ENCODE results near the gene CD209.

Gene CD209

GRCh38 chr19:7701049-7701653 lies 46.2 kb downstream of the CD209 start:
- no peak for TF ChIP-seq CTCF (IDR thresholded peaks at IDR 0.05; ENCODE audit: low read depth, low read length)
- Histone ChIP-seq H3K36me3 (no peaks in the 10 kb centered on the region), H3K27me3 (ENCODE audit: insufficient read depth, low read depth, severe bottlenecking) (no peaks in the 10 kb centered on the region), H3K4me3 (ENCODE audit: low read depth, low read length) (no peak overlapping the region), H3K9me3 (ENCODE audit: severe bottlenecking) (no peaks in the 10 kb centered on the region), H3K27ac (no peak overlapping the region)
- DNase-seq, result no peak

GRCh38 chr19:7699417-7700401 lies 47.6 kb downstream of the CD209 start:
- Histone ChIP-seq H3K9me3 (ENCODE audit: severe bottlenecking) (no peaks in the 10 kb centered on the region), H3K4me3 (ENCODE audit: low read depth, low read length) (no peak overlapping the region), H3K27ac (no peak overlapping the region), H3K36me3 (no peaks in the 10 kb centered on the region), H3K27me3 (ENCODE audit: insufficient read depth, low read depth, severe bottlenecking) (no peaks in the 10 kb centered on the region)
- no peak for DNase-seq
- TF ChIP-seq CTCF (IDR thresholded peaks at IDR 0.05; ENCODE audit: low read depth, low read length), result no peak

GRCh38 chr19:7699003-7699402 lies 48.3 kb downstream of the CD209 start:
- H3K4me3 ChIP-seq (ENCODE audit: low read depth, low read length), result no peak overlapping the region
- H3K36me3 ChIP-seq, result no peaks in the 10 kb centered on the region
- no peak overlapping the region for H3K27ac ChIP-seq
- H3K27me3 ChIP-seq (ENCODE audit: insufficient read depth, low read depth, severe bottlenecking), result no peaks in the 10 kb centered on the region
- DNase-seq, result no peak
- TF ChIP-seq CTCF (IDR thresholded peaks at IDR 0.05; ENCODE audit: low read depth, low read length), result no peak
- H3K9me3 ChIP-seq (ENCODE audit: severe bottlenecking), result no peaks in the 10 kb centered on the region

GRCh38 chr19:7698583-7698982 lies 48.8 kb downstream of the CD209 start:
- no peak for TF ChIP-seq CTCF (IDR thresholded peaks at IDR 0.05; ENCODE audit: low read depth, low read length)
- H3K27ac ChIP-seq, result no peak overlapping the region
- DNase-seq, result no peak
- no peaks in the 10 kb centered on the region for H3K36me3 ChIP-seq
- H3K9me3 ChIP-seq (ENCODE audit: severe bottlenecking), result no peaks in the 10 kb centered on the region
- H3K4me3 ChIP-seq (ENCODE audit: low read depth, low read length), result no peak overlapping the region
- no peaks in the 10 kb centered on the region for H3K27me3 ChIP-seq (ENCODE audit: insufficient read depth, low read depth, severe bottlenecking)

- Histone ChIP-seq H3K36me3 (no peaks in the 10 kb centered on the region), H3K9me3 (ENCODE audit: severe bottlenecking) (no peaks in the 10 kb centered on the region), H3K4me3 (ENCODE audit: low read depth, low read length) (no peak overlapping the region), H3K27ac (no peak overlapping the region), H3K27me3 (ENCODE audit: insufficient read depth, low read depth, severe bottlenecking) (no peaks in the 10 kb centered on the region)
- DNase-seq, result no peak
- no peak for TF ChIP-seq CTCF (IDR thresholded peaks at IDR 0.05; ENCODE audit: low read depth, low read length)
Observed at GRCh38 chr19:7697721-7698287, 49.5 kb downstream of the CD209 start.

Measured in WERI-Rb-1 (cell line).